Measurements from ENCODE around the gene UBB. TPM values are rescaled to one million over a fixed set of nuclear protein-coding genes. Genes with fewer than 3 reads are reported as not detected.
"Not testable (repeated sequence)": the region's sequence is repeated elsewhere in the genome, so short reads cannot be mapped to it uniquely, and the experiment has no call there.

The UBB gene
- total and polyA plus RNA-seq, 7 donors = 892 to 2,667 (median 1,271) TPM

DNA sequence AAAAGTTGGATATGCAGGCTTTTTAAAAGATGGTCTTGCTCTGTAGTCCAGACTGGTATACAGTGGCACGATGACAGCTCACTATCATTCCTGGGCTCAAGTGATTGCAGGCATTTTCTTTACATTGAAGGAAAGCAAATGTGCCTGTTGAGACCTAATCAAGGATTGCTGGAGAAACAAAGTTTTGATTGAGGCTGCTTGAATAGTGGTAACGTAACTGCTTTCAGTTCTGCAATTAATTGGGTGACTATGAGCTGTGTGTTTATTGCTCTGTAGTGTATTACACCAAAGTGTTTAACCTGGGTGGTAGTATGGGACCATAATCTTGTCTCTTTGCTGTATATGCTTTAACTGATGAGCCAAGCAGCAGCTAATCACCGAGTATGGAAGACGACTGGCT lies 2.3 kb downstream of the UBB start:
- intact Hi-C loops (cut with DNase I) = no loop called here
- Histone ChIP-seq H3K9me3 (no peaks in the 10 kb centered on the region), H3K4me1 (peaks cover 3 to 38% (median 29%) of the 10 kb centered on the region in 4 donors), H3K27me3 (no peaks in the 10 kb centered on the region), H3K4me3 (no peak overlapping the region), H3K27ac (peak overlapping the region in 1 of 4 donors; percentile 5), H3K36me3 (peaks cover 0 to 20% (median 0%) of the 10 kb centered on the region in 4 donors)
- no peak for DNase-seq
- WGBS, 2 donors = 50 to 71% methylated on average over 4 of the region's 4 CpGs
- TF ChIP-seq, protein P1, sequence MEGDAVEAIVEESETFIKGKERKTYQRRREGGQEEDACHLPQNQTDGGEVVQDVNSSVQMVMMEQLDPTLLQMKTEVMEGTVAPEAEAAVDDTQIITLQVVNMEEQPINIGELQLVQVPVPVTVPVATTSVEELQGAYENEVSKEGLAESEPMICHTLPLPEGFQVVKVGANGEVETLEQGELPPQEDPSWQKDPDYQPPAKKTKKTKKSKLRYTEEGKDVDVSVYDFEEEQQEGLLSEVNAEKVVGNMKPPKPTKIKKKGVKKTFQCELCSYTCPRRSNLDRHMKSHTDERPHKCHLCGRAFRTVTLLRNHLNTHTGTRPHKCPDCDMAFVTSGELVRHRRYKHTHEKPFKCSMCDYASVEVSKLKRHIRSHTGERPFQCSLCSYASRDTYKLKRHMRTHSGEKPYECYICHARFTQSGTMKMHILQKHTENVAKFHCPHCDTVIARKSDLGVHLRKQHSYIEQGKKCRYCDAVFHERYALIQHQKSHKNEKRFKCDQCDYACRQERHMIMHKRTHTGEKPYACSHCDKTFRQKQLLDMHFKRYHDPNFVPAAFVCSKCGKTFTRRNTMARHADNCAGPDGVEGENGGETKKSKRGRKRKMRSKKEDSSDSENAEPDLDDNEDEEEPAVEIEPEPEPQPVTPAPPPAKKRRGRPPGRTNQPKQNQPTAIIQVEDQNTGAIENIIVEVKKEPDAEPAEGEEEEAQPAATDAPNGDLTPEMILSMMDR (IDR thresholded peaks at IDR 0.05) = no peak
- TF ChIP-seq POLR2A (IDR thresholded peaks at IDR 0.05) (no peak), POLR2AphosphoS5 (IDR thresholded peaks at IDR 0.05) (no peak), EP300 (IDR thresholded peaks at IDR 0.05) (no peak)

DNA sequence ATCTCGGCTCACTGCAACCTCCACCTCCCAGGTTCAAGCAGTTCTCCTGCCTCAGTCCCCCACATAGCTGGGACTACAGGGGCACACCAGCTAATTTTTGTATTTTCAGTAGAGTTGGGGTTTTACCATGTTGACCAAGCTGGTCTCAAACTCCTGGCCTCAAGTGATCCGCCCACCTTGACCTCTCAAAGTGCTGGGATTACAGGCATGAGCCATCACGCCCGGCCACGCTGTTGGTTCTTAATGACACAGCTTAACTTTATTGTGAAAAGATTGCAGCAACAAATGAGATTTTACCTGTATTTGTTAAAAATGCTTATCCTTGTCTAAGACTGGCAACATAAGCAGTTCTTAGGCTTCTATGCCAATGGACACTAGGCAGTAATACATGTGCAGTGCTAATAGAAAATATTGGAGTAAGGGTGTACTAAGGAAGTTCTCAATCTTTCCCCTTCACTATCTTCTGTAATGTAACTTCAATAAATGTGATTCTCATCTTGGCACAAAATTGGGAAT lies 2.9 kb downstream of the UBB start:
- intact Hi-C loops (cut with DNase I) = no loop called here
- no peak for DNase-seq
- H3K4me3 ChIP-seq = no peak overlapping the region
- H3K4me1 ChIP-seq = peaks cover 3 to 38% (median 29%) of the 10 kb centered on the region in 4 donors
- H3K27me3 ChIP-seq = no peaks in the 10 kb centered on the region
- peak overlapping the region in 1 of 4 donors; percentile 10 for H3K27ac ChIP-seq
- no peaks in the 10 kb centered on the region for H3K9me3 ChIP-seq
- TF ChIP-seq, protein P1 (IDR thresholded peaks at IDR 0.05) = no peak
- TF ChIP-seq EP300 (IDR thresholded peaks at IDR 0.05) (no peak), POLR2AphosphoS5 (IDR thresholded peaks at IDR 0.05) (no peak), POLR2A (IDR thresholded peaks at IDR 0.05) (no peak)
- WGBS, 2 donors = 74 to 85% methylated on average over 5 of the region's 5 CpGs
- H3K36me3 ChIP-seq = peaks cover 0 to 20% (median 0%) of the 10 kb centered on the region in 4 donors

DNA sequence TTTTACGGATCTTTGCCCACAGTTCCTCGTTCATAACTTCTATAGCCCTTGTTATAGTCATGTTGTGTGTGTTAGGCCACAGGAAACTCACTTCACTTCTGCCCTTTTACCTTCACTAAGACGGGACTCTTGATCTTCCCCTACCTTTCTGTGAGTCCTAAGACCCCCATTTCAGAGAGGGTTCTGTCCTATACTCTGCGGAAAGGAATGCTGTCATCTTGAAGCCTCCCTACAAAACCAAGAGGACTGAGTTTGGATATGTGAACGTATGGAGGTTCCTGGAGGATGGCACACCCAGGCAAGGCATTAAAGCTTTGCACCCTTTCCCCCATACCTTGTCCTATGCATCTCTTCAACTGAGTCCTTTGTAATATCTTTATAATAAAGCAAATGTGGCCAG lies 3.7 kb downstream of the UBB start:
- intact Hi-C loops (cut with DNase I) = no loop called here
- no peaks in the 10 kb centered on the region for H3K9me3 ChIP-seq
- H3K27ac ChIP-seq = peak overlapping the region in 2 of 4 donors; percentile 10 to 13
- no peak for TF ChIP-seq POLR2A (IDR thresholded peaks at IDR 0.05)
- TF ChIP-seq, protein P1 (IDR thresholded peaks at IDR 0.05) = no peak
- no peak for TF ChIP-seq EP300 (IDR thresholded peaks at IDR 0.05)
- TF ChIP-seq POLR2AphosphoS5 (IDR thresholded peaks at IDR 0.05) = no peak
- peaks cover 0 to 20% (median 0%) of the 10 kb centered on the region in 4 donors for H3K36me3 ChIP-seq
- no peak for DNase-seq
- H3K4me1 ChIP-seq = peaks cover 3 to 38% (median 29%) of the 10 kb centered on the region in 4 donors
- no peaks in the 10 kb centered on the region for H3K27me3 ChIP-seq
- 57 to 68% methylated on average over 5 of the region's 5 CpGs for WGBS, 2 donors
- no peak overlapping the region for H3K4me3 ChIP-seq

DNA sequence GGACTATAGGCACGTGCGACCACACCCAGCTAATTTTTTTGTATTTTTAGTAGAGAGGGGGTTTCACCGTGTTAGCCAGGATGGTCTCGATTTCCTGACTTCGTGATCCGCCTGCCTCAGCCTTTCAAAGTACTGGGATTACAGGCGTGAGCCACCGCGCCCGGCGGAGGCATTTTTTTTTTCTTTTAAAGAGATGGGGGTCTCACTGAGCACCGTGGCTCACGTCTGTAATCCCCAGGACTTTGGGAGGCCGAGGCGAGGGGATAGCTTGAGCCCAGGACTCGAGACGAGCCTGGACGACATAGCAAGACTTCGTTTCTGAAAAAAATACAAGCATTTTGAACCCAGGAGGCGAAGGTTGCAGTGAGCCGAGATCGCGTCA lies 5.2 kb downstream of the UBB start:
- peaks cover 0 to 20% (median 0%) of the 10 kb centered on the region in 4 donors for H3K36me3 ChIP-seq
- not testable (repeated sequence) for H3K27me3 ChIP-seq, H3K9me3 ChIP-seq, DNase-seq
- H3K27ac ChIP-seq = peak overlapping the region; percentile 31 to 64 (median 54)
- intact Hi-C loops (cut with DNase I) = loop anchor here (5.0 kb wide), 1 partner anchor 136 kb away; no protein-coding TSS in a partner anchor
- peak overlapping the region in 3 of 4 donors; percentile 37 to 53 (median 49) for H3K4me3 ChIP-seq
- WGBS, 2 donors = 41 to 47% methylated on average over 23 of the region's 23 CpGs
- peaks cover 0 to 38% (median 29%) of the 10 kb centered on the region in 4 donors for H3K4me1 ChIP-seq

DNA sequence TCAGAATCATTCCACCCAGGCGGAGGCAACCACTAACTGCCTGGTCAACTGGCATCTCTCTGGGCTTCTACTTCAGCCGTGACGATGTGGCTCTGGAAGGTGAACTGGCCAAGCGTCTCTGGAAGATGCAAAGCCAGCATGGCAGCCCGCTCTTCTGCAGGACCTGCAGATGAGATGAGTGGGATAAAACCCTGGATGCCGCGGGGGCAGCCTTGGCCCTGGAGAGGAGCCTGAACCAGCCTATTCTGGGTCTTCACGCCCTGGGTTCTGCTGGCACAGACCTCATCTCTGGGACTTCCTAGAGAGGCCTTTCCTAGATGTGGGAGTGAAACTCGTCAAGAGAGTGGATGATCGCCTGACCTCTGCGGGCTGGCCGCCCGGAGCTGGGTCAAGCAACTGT lies 10.6 kb downstream of the UBB start:
- H3K4me1 ChIP-seq = peaks cover 0 to 8% (median under 1%) of the 10 kb centered on the region in 4 donors
- WGBS, 2 donors = 96 to 97% methylated on average over 13 of the region's 13 CpGs
- H3K36me3 ChIP-seq = no peaks in the 10 kb centered on the region
- intact Hi-C loops (cut with DNase I) = no loop called here
- H3K27me3 ChIP-seq = no peaks in the 10 kb centered on the region
- no peak for DNase-seq
- H3K4me3 ChIP-seq = no peak overlapping the region
- TF ChIP-seq POLR2A (IDR thresholded peaks at IDR 0.05) (no peak), EP300 (IDR thresholded peaks at IDR 0.05) (no peak), POLR2AphosphoS5 (IDR thresholded peaks at IDR 0.05) (no peak)
- TF ChIP-seq, protein P1 (IDR thresholded peaks at IDR 0.05) = no peak
- no peak overlapping the region for H3K27ac ChIP-seq
- no peaks in the 10 kb centered on the region for H3K9me3 ChIP-seq

DNA sequence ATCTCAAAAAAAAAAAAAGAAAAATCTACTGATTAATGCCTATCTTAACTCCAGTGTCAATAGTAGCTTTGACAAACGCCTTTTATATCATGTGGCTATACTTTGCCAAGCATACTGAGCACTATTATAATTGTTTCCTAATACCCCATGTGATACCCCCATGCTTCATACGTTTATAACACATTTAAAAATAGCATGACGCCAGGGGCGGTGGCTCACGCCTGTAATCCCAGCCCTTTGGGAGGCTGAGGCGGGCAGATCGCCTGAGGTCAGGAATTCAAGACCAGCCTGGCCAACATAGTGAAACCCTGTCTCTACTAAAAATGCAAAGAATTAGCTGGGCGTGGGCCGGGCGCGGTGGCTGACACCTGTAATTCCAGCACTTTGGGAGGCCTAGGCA lies 11.6 kb downstream of the UBB start:
- H3K9me3 ChIP-seq; H3K4me1 ChIP-seq; DNase-seq; H3K27ac ChIP-seq; H3K4me3 ChIP-seq; H3K36me3 ChIP-seq; intact Hi-C loops (cut with DNase I); H3K27me3 ChIP-seq: not testable (repeated sequence)
- WGBS, 2 donors = 90 to 94% methylated on average over 11 of the region's 11 CpGs

DNA sequence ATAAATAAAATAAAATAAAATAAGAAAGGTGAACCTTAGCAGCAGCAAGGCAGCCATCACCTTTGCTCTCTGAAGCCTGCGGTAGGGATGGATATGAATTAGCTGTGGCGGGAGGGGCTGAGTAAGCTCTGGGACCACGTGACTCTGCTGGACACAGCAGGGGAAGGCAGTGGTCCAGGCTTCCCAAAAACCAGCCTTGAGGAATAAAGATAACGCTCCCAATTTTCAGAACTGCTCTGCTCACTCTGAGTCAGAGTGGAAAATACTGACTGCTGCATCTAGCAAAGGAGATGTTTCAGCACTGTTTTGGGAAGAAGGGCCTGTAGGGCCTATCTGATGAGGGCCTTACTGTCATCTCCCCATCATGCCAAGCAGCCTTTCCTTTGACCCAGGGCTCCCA lies 15.0 kb downstream of the UBB start:
- H3K4me1 ChIP-seq; H3K27me3 ChIP-seq; H3K4me3 ChIP-seq; intact Hi-C loops (cut with DNase I); H3K36me3 ChIP-seq; H3K9me3 ChIP-seq: not testable (repeated sequence)
- 69 to 71% methylated on average over 4 of the region's 4 CpGs for WGBS, 2 donors
- peak; percentile 65 for DNase-seq
- peak overlapping the region in 1 of 4 donors; percentile 28 for H3K27ac ChIP-seq

DNA sequence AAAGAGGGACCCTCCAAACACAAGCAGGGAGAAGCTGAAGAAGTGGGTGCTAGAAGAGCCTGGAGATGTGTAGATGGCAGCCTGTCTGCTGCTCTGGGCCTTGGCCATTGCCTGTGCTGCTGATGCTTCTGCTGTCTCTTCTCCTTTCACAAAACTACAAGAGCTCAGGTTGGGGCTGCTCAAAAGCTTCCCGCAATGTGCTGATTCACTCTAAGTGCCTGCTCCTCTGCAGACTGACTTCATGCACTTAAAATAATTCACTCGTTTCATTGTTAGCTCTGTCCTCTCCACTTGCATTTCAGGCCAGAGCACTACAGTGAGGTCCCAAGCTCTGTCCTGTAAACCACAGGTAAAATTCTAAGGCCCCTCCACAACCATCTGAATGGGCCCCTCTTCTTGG lies 15.8 kb downstream of the UBB start:
- H3K27ac ChIP-seq = peak overlapping the region in 1 of 4 donors; percentile 28
- H3K4me3 ChIP-seq = not testable (repeated sequence)

More for the DNA sequence above, 15.8 kb downstream of the UBB start:
- intact Hi-C loops (cut with DNase I); H3K36me3 ChIP-seq; H3K9me3 ChIP-seq; DNase-seq; H3K27me3 ChIP-seq; H3K4me1 ChIP-seq: not testable (repeated sequence)
- 76 to 85% methylated on average over 2 of the region's 2 CpGs for WGBS, 2 donors
